ENCODE data around the gene FAM171A2. TPM values are rescaled to one million over a fixed set of nuclear protein-coding genes. Genes with fewer than 3 reads are reported as not detected.

The FAM171A2 gene
- total and polyA plus RNA-seq, 2 of the 8 experiments (the other 6 are each of a cell fraction or from before 2014, with no cell fraction given), result 21.9 to 24.1 TPM

- TF ChIP-seq SIRT6 (IDR thresholded peaks at IDR 0.05; ENCODE audit: low read length), result no peak
- TF ChIP-seq JUND (IDR thresholded peaks at IDR 0.05; ENCODE audit: low read length), result no peak
- no peak for TF ChIP-seq YY1 (IDR thresholded peaks at IDR 0.05; ENCODE audit: low read depth, low read length)
- no peak for TF ChIP-seq HDAC6 (IDR thresholded peaks at IDR 0.05; ENCODE audit: low read depth, low read length)
- TF ChIP-seq RBBP5 (IDR thresholded peaks at IDR 0.05; ENCODE audit: borderline replicate concordance, low read depth, low read length), result no peak
- no peak for TF ChIP-seq BCL11A (IDR thresholded peaks at IDR 0.05; ENCODE audit: low read depth in 2 of 2, low read length in 2 of 2)
- no peak for TF ChIP-seq CREB1 (IDR thresholded peaks at IDR 0.05)
- no peak for TF ChIP-seq BRCA1 (IDR thresholded peaks at IDR 0.05; ENCODE audit: low read depth, low read length)
- TF ChIP-seq CHD1 (IDR thresholded peaks at IDR 0.05; ENCODE audit: low read depth, low read length), result no peak
- no peak for TF ChIP-seq RFX5 (IDR thresholded peaks at IDR 0.05; ENCODE audit: borderline replicate concordance, low read depth, low read length)
- no peak overlapping the region for H2AK5ac ChIP-seq (ENCODE audit: low read depth, low read length)
- no peaks in the 10 kb centered on the region; a peak in 2 of 7 replicates for H3K27me3 ChIP-seq (replicated peaks in 1 of 4; ENCODE audit: control insufficient read depth in 3 of 4, extremely low read depth in 1 of 4, insufficient read depth in 3 of 4, low read length in 3 of 4)
- no peak overlapping the region for H4K5ac ChIP-seq (ENCODE audit: insufficient read length, low read depth, low read length)
- peaks cover 0 to 3% (median under 1%) of the 10 kb centered on the region in 4 experiments; a peak in 3 of 8 replicates for H3K36me3 ChIP-seq (ENCODE audit: control insufficient read depth in 2 of 4, insufficient read depth in 4 of 4, low read length in 3 of 4)
- 93% methylated on average over 8 of the region's 8 CpGs; no CpG with 5 or more reads in 1 of the 2 experiments for WGBS, 2 experiments (ENCODE audit: extremely low coverage in 1 of 2, insufficient coverage in 1 of 2, insufficient read length in 1 of 2, insufficient replicate concordance in 2 of 2, low coverage in 1 of 2, low lambda C conversion rate in 2 of 2, missing lambda C conversion rate in 1 of 2)
- no peak overlapping the region for H3K4me2 ChIP-seq (ENCODE audit: insufficient read depth in 1 of 2, low read depth in 2 of 2, low read length in 2 of 2)
- H2BK120ac ChIP-seq (replicated peaks; ENCODE audit: low read depth, low read length), result no peak overlapping the region
- H3K18ac ChIP-seq (ENCODE audit: extremely low read depth, low read length), result no peak overlapping the region
- H4K20me1 ChIP-seq (replicated peaks in 1 of 2; ENCODE audit: control insufficient read depth in 1 of 2, insufficient read depth in 2 of 2, low read length in 2 of 2), result peaks cover 4 to 20% of the 10 kb centered on the region in 2 experiments
- no peaks in the 10 kb centered on the region for H3K79me1 ChIP-seq (ENCODE audit: low read depth, low read length)
- no peak overlapping the region for H4K91ac ChIP-seq (replicated peaks; ENCODE audit: insufficient read length, low read length)
- no peak overlapping the region for H2BK20ac ChIP-seq (ENCODE audit: low read length)
- no peak overlapping the region for H2BK15ac ChIP-seq (ENCODE audit: low read length)
- no peak overlapping the region for H3K4ac ChIP-seq (replicated peaks; ENCODE audit: insufficient read length, low read depth, low read length)
- no peak overlapping the region; the same call in 1 of the 2 replicates for H4K8ac ChIP-seq (ENCODE audit: extremely low read depth, insufficient read depth, low read length)
- no peak overlapping the region for H2BK12ac ChIP-seq (ENCODE audit: low read depth, low read length)
- no peak overlapping the region for H3K4me3 ChIP-seq (ENCODE audit: extremely low read depth in 1 of 4, insufficient read depth in 2 of 4, low read depth in 3 of 4, low read length in 4 of 4)
- H3K23ac ChIP-seq (ENCODE audit: insufficient read length), result no peak overlapping the region
- DNase-seq (ENCODE audit: low read depth in 1 of 2, low spot score in 2 of 2) (no peak), FAIRE-seq (no peak)
- H3K9ac ChIP-seq (replicated peaks in 1 of 4; ENCODE audit: extremely low read depth in 1 of 4, low read depth in 3 of 4, low read length in 3 of 4), result no peak overlapping the region
- H2AFZ ChIP-seq (ENCODE audit: low read length), result no peak overlapping the region
- no peak overlapping the region for H3K27ac ChIP-seq (ENCODE audit: low read depth, low read length)
- H3K79me2 ChIP-seq (ENCODE audit: control insufficient read depth in 1 of 2, insufficient read depth in 2 of 2, low read length in 2 of 2), result peaks cover 0 to 1% of the 10 kb centered on the region in 2 experiments; a peak in 1 of 4 replicates
- H3K4me1 ChIP-seq (replicated peaks in 1 of 4; ENCODE audit: control insufficient read depth in 3 of 4, insufficient read depth in 4 of 4, low read length in 3 of 4), result peaks cover 0 to 8% (median 4%) of the 10 kb centered on the region in 4 experiments; a peak in 4 of 7 replicates
- peaks cover 8% of the 10 kb centered on the region; the same call in 1 of the 2 replicates for H3K23me2 ChIP-seq (ENCODE audit: low read depth, low read length)
- POLR2A ChIA-PET (ENCODE audit: partially characterized antibody), result interaction anchor here (0.7 to 2.8 kb wide), 9 partner anchors 10 to 165 kb away, joined by 3 to 8 read pairs (median 5); partner anchors contain the start of genes TMUB2 and UBTF
- no peak overlapping the region for H2BK5ac ChIP-seq (ENCODE audit: low read depth, low read length)
- CTCF ChIA-PET (ENCODE audit: partially characterized antibody), result interaction anchor here (0.7 to 5.7 kb wide), 29 partner anchors 10 to 343 kb away, joined by 3 to 62 read pairs (median 4); partner anchors contain the start of genes ASB16, FAM171A2 and TMUB2
- no peak overlapping the region for H3K56ac ChIP-seq (replicated peaks; ENCODE audit: insufficient read length, low read depth, low read length)
- no peak overlapping the region for H3K14ac ChIP-seq (ENCODE audit: insufficient read length)
- H3K9me3 ChIP-seq (ENCODE audit: insufficient read depth in 2 of 2, low read depth in 1 of 2, low read length in 1 of 2), result no peaks in the 10 kb centered on the region
These were observed 12.2 kb downstream of the FAM171A2 start for GRCh38 chr17:44351464-44351863.

All from H1 (cell line).